ENCODE data around the gene GSC2.

DNA sequence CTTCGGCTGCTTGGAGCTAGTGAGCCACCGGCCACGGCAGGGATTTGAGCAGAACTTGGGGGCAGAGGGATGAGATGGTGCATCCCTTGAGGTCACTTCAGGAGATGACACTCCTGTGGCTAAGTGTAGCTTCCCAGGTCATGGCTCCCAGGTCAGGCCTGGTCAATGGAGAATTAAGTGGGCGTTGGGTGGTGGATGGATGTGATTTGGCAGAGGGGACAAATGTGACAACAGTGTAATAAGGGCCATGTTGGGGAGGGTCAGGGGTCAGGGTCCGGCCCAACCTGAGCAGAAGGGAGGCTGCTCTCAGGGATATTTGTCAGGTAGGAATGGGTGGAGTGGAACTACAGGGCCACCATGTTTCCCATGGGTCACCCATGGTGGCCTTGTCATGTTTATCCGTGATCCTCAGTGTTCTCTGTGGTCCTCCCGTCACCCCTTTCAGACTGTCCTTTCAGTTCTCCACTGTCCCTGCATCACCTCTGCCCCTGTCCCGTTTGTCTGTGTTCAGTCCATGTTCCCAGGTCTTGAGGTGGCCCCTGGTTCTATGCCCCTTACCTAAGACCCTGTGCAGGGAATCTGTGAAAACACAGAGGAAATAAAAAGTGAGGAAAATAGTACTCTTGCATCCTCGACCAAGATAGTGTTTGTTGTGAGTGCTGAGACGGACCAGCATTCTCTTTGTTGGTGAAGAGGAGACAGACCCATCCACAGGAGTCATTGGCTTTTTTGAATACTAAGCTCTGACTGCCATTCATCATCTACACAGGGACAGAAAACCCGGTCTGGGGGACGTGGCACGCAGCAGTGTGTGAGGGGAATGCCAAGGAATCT is 22.3 kb upstream of the GSC2 start:
- TF ChIP-seq CTCF (conservative IDR thresholded peaks at IDR 0.05) (no peak), ZFX (IDR thresholded peaks at IDR 0.05) (no peak)
